ENCODE measurements around the gene PPP1R16B.
"Not testable (repeated sequence)": the region's sequence is repeated elsewhere in the genome, so short reads cannot be mapped to it uniquely, and the experiment has no call there.

PPP1R16B gene

DNA sequence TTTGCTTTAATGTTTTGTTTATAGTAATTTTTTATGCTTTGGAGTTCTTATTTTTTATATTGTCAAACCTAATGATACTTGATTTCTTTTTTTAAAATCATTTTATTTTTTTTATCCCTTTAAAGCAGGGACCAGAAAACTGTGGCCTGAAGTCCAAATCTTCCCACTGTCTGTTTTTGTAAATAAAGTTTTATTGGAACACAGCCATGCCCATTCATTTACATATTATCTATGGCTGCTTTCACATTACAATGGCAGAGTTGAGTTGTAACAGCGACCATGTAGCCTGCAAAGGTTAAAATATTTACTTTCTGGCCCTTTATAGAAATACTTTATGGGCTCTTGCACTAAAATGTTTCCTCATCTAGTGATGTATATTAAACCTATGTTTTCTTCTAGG is 42.3 kb downstream of the PPP1R16B start:
- POLR2A ChIA-PET: no interaction called here
- DNase-seq (ENCODE audit: extremely low spot score): no peak
- TF ChIP-seq ARNT (IDR thresholded peaks at IDR 0.05): no peak
- TF ChIP-seq L3MBTL2 (conservative IDR thresholded peaks at IDR 0.05): no peak
- no peak for TF ChIP-seq BHLHE40 (IDR thresholded peaks at IDR 0.05; ENCODE audit: borderline replicate concordance)
- CTCF ChIA-PET: no interaction called here

DNA sequence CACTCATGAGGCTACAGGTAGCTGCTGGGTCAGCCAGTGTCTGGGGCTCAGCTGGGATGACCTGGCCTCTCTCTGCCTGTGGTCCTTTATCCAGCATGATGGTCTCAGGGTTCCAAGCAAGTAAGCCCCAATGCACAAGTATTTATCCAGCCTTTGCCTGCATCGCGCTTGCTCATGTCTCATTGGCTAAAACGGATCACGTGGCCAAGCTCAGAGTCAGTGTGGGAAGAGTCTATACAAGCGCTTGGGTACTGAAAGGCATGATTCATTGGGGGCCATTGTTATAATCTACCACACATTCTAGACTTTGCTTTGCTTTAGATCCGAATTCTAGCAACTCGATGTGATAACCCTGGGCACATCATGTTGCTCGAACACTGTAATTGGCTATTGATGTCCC is 48.3 kb downstream of the PPP1R16B start:
- TF ChIP-seq BHLHE40 (IDR thresholded peaks at IDR 0.05; ENCODE audit: borderline replicate concordance) (no peak), L3MBTL2 (conservative IDR thresholded peaks at IDR 0.05) (no peak), SP1 (IDR thresholded peaks at IDR 0.05) (no peak), FOXK2 (IDR thresholded peaks at IDR 0.05) (no peak), LEF1 (IDR thresholded peaks at IDR 0.05; ENCODE audit: borderline replicate concordance) (no peak), TARDBP (IDR thresholded peaks at IDR 0.05) (no peak), ARNT (IDR thresholded peaks at IDR 0.05) (no peak), CTBP1 (IDR thresholded peaks at IDR 0.05; ENCODE audit: borderline replicate concordance) (no peak), HDGF (IDR thresholded peaks at IDR 0.05; ENCODE audit: borderline replicate concordance) (no peak), SUZ12 (IDR thresholded peaks at IDR 0.05) (no peak)
- ChIA-PET CTCF (no interaction called here), POLR2A (interaction anchor here (0.5 kb wide), 1 partner anchor 820 kb away, joined by 3 read pairs; the partner anchor contains the start of genes RPRD1B and TTI1)
- DNase-seq (ENCODE audit: extremely low spot score): no peak

- TF ChIP-seq FOXM1 (IDR thresholded peaks at IDR 0.05; ENCODE audit: borderline replicate concordance) (no peak), TARDBP (IDR thresholded peaks at IDR 0.05) (no peak), BHLHE40 (IDR thresholded peaks at IDR 0.05; ENCODE audit: borderline replicate concordance) (no peak), HDGF (IDR thresholded peaks at IDR 0.05; ENCODE audit: borderline replicate concordance) (no peak), ELF4 (IDR thresholded peaks at IDR 0.05) (no peak), SP1 (IDR thresholded peaks at IDR 0.05) (no peak), SUZ12 (IDR thresholded peaks at IDR 0.05) (no peak), NFRKB (IDR thresholded peaks at IDR 0.05) (no peak), FOXA1 (IDR thresholded peaks at IDR 0.05) (no peak), LEF1 (IDR thresholded peaks at IDR 0.05; ENCODE audit: borderline replicate concordance) (no peak), CTBP1 (IDR thresholded peaks at IDR 0.05; ENCODE audit: borderline replicate concordance) (no peak), ARNT (IDR thresholded peaks at IDR 0.05) (no peak), ZNF384 (IDR thresholded peaks at IDR 0.05) (no peak), FOXK2 (IDR thresholded peaks at IDR 0.05) (no peak)
- TF ChIP-seq, protein P1, sequence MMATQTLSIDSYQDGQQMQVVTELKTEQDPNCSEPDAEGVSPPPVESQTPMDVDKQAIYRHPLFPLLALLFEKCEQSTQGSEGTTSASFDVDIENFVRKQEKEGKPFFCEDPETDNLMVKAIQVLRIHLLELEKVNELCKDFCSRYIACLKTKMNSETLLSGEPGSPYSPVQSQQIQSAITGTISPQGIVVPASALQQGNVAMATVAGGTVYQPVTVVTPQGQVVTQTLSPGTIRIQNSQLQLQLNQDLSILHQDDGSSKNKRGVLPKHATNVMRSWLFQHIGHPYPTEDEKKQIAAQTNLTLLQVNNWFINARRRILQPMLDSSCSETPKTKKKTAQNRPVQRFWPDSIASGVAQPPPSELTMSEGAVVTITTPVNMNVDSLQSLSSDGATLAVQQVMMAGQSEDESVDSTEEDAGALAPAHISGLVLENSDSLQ (IDR thresholded peaks at IDR 0.05): no peak
- DNase-seq (ENCODE audit: extremely low spot score): no peak
- CTCF ChIA-PET: no interaction called here
- POLR2A ChIA-PET: no interaction called here
Observed at GRCh38 chr20:38854654-38855066, 49.2 kb downstream of the PPP1R16B start.

- CTCF ChIA-PET: no interaction called here
- TF ChIP-seq BHLHE40 (IDR thresholded peaks at IDR 0.05; ENCODE audit: borderline replicate concordance): no peak
- TF ChIP-seq CTBP1 (IDR thresholded peaks at IDR 0.05; ENCODE audit: borderline replicate concordance): no peak
- TF ChIP-seq ARNT (IDR thresholded peaks at IDR 0.05): no peak
- no peak for TF ChIP-seq SP1 (IDR thresholded peaks at IDR 0.05)
- TF ChIP-seq FOXA1 (IDR thresholded peaks at IDR 0.05): no peak
- TF ChIP-seq NFRKB (IDR thresholded peaks at IDR 0.05): no peak
- TF ChIP-seq SUZ12 (IDR thresholded peaks at IDR 0.05): no peak
- no peak for TF ChIP-seq ZNF384 (IDR thresholded peaks at IDR 0.05)
- TF ChIP-seq, protein P1 (IDR thresholded peaks at IDR 0.05): no peak
- TF ChIP-seq HDGF (IDR thresholded peaks at IDR 0.05; ENCODE audit: borderline replicate concordance): no peak
- no peak for TF ChIP-seq FOXK2 (IDR thresholded peaks at IDR 0.05)
- no peak for TF ChIP-seq FOXM1 (IDR thresholded peaks at IDR 0.05; ENCODE audit: borderline replicate concordance)
- no peak for TF ChIP-seq LEF1 (IDR thresholded peaks at IDR 0.05; ENCODE audit: borderline replicate concordance)
- POLR2A ChIA-PET: no interaction called here
- DNase-seq (ENCODE audit: extremely low spot score): no peak
Observed at GRCh38 chr20:38855356-38855755, 49.9 kb downstream of the PPP1R16B start.

DNA sequence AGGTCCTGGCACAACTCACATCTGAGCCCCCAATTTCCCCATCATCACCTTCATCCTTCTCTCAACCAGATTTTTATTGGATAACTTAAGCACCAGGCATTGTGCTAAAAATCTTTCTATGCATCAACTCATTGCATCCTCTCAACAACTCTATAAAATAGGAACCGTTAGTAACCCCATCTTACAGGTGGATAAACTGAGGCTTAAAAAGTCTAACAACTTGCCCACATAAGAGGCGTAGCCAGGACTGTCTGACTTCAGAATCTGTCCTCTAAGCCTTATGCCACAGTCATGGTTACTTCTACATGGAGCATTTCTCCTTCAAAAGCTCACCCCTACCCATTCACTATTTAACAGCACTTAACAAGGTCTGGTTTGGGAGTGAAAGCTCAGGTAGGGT is 51.1 kb downstream of the PPP1R16B start:
- CTCF ChIA-PET: interaction anchor here (0.6 to 0.7 kb wide), 2 partner anchors 98 to 137 kb away, joined by 3 to 4 read pairs; no protein-coding TSS in a partner anchor

DNA sequence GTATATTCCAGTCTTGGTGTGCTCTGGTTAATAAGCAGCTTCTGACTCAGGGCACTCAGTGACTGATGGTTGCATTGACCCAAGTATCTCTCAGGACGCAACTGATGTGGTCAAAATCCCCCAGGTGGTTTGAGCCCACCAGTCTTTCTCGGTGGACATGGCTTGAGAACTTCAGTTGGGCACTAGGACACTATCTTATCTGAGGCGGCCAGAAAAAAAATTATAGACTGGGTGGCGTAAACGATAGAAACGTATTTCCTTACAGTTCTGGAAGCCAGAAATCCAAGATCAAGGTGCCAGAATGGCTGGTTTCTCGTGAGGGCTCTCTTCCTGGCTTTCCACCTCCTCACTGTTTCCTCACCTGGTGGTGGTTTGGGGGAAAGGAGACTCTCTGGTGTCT is 52.2 kb downstream of the PPP1R16B start:
- DNase-seq (ENCODE audit: extremely low spot score): no peak
- CTCF ChIA-PET: interaction anchor here (1.6 kb wide), 1 partner anchor 10 kb away, joined by 3 read pairs; no protein-coding TSS in a partner anchor
- POLR2A ChIA-PET: no interaction called here
- TF ChIP-seq CTBP1 (IDR thresholded peaks at IDR 0.05; ENCODE audit: borderline replicate concordance) (no peak), BHLHE40 (IDR thresholded peaks at IDR 0.05; ENCODE audit: borderline replicate concordance) (no peak), ARNT (IDR thresholded peaks at IDR 0.05) (no peak), SUZ12 (IDR thresholded peaks at IDR 0.05) (no peak)

More for the DNA sequence above, 51.1 kb downstream of the PPP1R16B start:
- DNase-seq (ENCODE audit: extremely low spot score): no peak
- TF ChIP-seq TARDBP (IDR thresholded peaks at IDR 0.05) (no peak), FOXM1 (IDR thresholded peaks at IDR 0.05; ENCODE audit: borderline replicate concordance) (no peak), L3MBTL2 (conservative IDR thresholded peaks at IDR 0.05) (no peak), ELF4 (IDR thresholded peaks at IDR 0.05) (no peak), NFRKB (IDR thresholded peaks at IDR 0.05) (no peak), FOXK2 (IDR thresholded peaks at IDR 0.05) (no peak)
- POLR2A ChIA-PET: no interaction called here

- ChIA-PET CTCF (interaction anchor here (0.6 to 1.1 kb wide), 2 partner anchors 36 to 211 kb away, joined by 3 read pairs; no protein-coding TSS in a partner anchor), POLR2A (no interaction called here)
- no peak for DNase-seq (ENCODE audit: extremely low spot score)
- no peak for TF ChIP-seq L3MBTL2 (conservative IDR thresholded peaks at IDR 0.05)
- TF ChIP-seq FOXK2 (IDR thresholded peaks at IDR 0.05): no peak
- no peak for TF ChIP-seq ELF4 (IDR thresholded peaks at IDR 0.05)
Observed at GRCh38 chr20:38859070-38859690, 53.7 kb downstream of the PPP1R16B start.

GRCh38 chr20:38859857-38860256 is 54.4 kb downstream of the PPP1R16B start:
- POLR2A ChIA-PET; DNase-seq (ENCODE audit: extremely low spot score): not testable (repeated sequence)
- CTCF ChIA-PET: interaction anchor here (0.6 to 1.1 kb wide), 2 partner anchors 36 to 212 kb away, joined by 3 read pairs; no protein-coding TSS in a partner anchor
